ENCODE measurements around the gene PTGS2.

PTGS2 gene

GRCh38 chr1:186689907-186690306 is 9.7 kb upstream of the PTGS2 start:
- Histone ChIP-seq H3K4me1 (ENCODE audit: control insufficient read depth, insufficient read depth, low read length, poor library complexity, severe bottlenecking) (no peaks in the 10 kb centered on the region), H3K4me3 (ENCODE audit: insufficient read depth, low read depth, low read length, poor library complexity, severe bottlenecking) (no peak overlapping the region), H3K27ac (ENCODE audit: insufficient read depth, low read length, poor library complexity, severe bottlenecking) (no peak overlapping the region), H3K36me3 (ENCODE audit: control insufficient read depth, insufficient read depth, low read length) (no peaks in the 10 kb centered on the region), H3K9me3 (ENCODE audit: control insufficient read depth, low read length) (no peaks in the 10 kb centered on the region), H3K27me3 (replicated peaks; ENCODE audit: control insufficient read depth, insufficient read depth, low read length, poor library complexity, severe bottlenecking) (no peaks in the 10 kb centered on the region)
- no peak for DNase-seq

- Histone ChIP-seq H3K27ac (ENCODE audit: insufficient read depth, low read length, poor library complexity, severe bottlenecking) (no peak overlapping the region), H3K36me3 (ENCODE audit: control insufficient read depth, insufficient read depth, low read length) (no peaks in the 10 kb centered on the region), H3K9me3 (ENCODE audit: control insufficient read depth, low read length) (no peaks in the 10 kb centered on the region), H3K4me1 (ENCODE audit: control insufficient read depth, insufficient read depth, low read length, poor library complexity, severe bottlenecking) (no peaks in the 10 kb centered on the region), H3K27me3 (replicated peaks; ENCODE audit: control insufficient read depth, insufficient read depth, low read length, poor library complexity, severe bottlenecking) (no peaks in the 10 kb centered on the region), H3K4me3 (ENCODE audit: insufficient read depth, low read depth, low read length, poor library complexity, severe bottlenecking) (no peak overlapping the region)
- DNase-seq = no peak
Observed at GRCh38 chr1:186689376-186689775, 9.2 kb upstream of the PTGS2 start.

GRCh38 chr1:186683652-186684410 is 3.6 kb upstream of the PTGS2 start:
- no peaks in the 10 kb centered on the region for H3K36me3 ChIP-seq (ENCODE audit: control insufficient read depth, insufficient read depth, low read length)
- no peaks in the 10 kb centered on the region for H3K9me3 ChIP-seq (ENCODE audit: control insufficient read depth, low read length)
- no peak overlapping the region for H3K4me3 ChIP-seq (ENCODE audit: insufficient read depth, low read depth, low read length, poor library complexity, severe bottlenecking)
- DNase-seq = no peak
- peaks cover 6% of the 10 kb centered on the region for H3K27me3 ChIP-seq (replicated peaks; ENCODE audit: control insufficient read depth, insufficient read depth, low read length, poor library complexity, severe bottlenecking)
- H3K4me1 ChIP-seq (ENCODE audit: control insufficient read depth, insufficient read depth, low read length, poor library complexity, severe bottlenecking) = peaks cover 4% of the 10 kb centered on the region
- H3K27ac ChIP-seq (ENCODE audit: insufficient read depth, low read length, poor library complexity, severe bottlenecking) = no peak overlapping the region

GRCh38 chr1:186682736-186683135 is 2.5 kb upstream of the PTGS2 start:
- Histone ChIP-seq H3K36me3 (ENCODE audit: control insufficient read depth, insufficient read depth, low read length) (no peaks in the 10 kb centered on the region), H3K4me3 (ENCODE audit: insufficient read depth, low read depth, low read length, poor library complexity, severe bottlenecking) (no peak overlapping the region), H3K4me1 (ENCODE audit: control insufficient read depth, insufficient read depth, low read length, poor library complexity, severe bottlenecking) (peaks cover 4% of the 10 kb centered on the region), H3K27me3 (replicated peaks; ENCODE audit: control insufficient read depth, insufficient read depth, low read length, poor library complexity, severe bottlenecking) (peaks cover 6% of the 10 kb centered on the region), H3K27ac (ENCODE audit: insufficient read depth, low read length, poor library complexity, severe bottlenecking) (no peak overlapping the region), H3K9me3 (ENCODE audit: control insufficient read depth, low read length) (no peaks in the 10 kb centered on the region)
- DNase-seq = no peak

GRCh38 chr1:186681801-186682200 is 1.6 kb upstream of the PTGS2 start:
- no peak overlapping the region for H3K27ac ChIP-seq (ENCODE audit: insufficient read depth, low read length, poor library complexity, severe bottlenecking)

GRCh38 chr1:186681121-186681520 is 898 bp upstream of the PTGS2 start:
- H3K4me1 ChIP-seq (ENCODE audit: control insufficient read depth, insufficient read depth, low read length, poor library complexity, severe bottlenecking) = peaks cover 4% of the 10 kb centered on the region
- no peak overlapping the region for H3K27ac ChIP-seq (ENCODE audit: insufficient read depth, low read length, poor library complexity, severe bottlenecking)
- no peaks in the 10 kb centered on the region for H3K36me3 ChIP-seq (ENCODE audit: control insufficient read depth, insufficient read depth, low read length)
- peaks cover 6% of the 10 kb centered on the region for H3K27me3 ChIP-seq (replicated peaks; ENCODE audit: control insufficient read depth, insufficient read depth, low read length, poor library complexity, severe bottlenecking)
- DNase-seq = no peak
- H3K9me3 ChIP-seq (ENCODE audit: control insufficient read depth, low read length) = no peaks in the 10 kb centered on the region
- no peak overlapping the region for H3K4me3 ChIP-seq (ENCODE audit: insufficient read depth, low read depth, low read length, poor library complexity, severe bottlenecking)

More at GRCh38 chr1:186681801-186682200, 1.6 kb upstream of the PTGS2 start:
- Histone ChIP-seq H3K4me1 (ENCODE audit: control insufficient read depth, insufficient read depth, low read length, poor library complexity, severe bottlenecking) (peaks cover 4% of the 10 kb centered on the region), H3K27me3 (replicated peaks; ENCODE audit: control insufficient read depth, insufficient read depth, low read length, poor library complexity, severe bottlenecking) (peaks cover 6% of the 10 kb centered on the region), H3K9me3 (ENCODE audit: control insufficient read depth, low read length) (no peaks in the 10 kb centered on the region), H3K36me3 (ENCODE audit: control insufficient read depth, insufficient read depth, low read length) (no peaks in the 10 kb centered on the region), H3K4me3 (ENCODE audit: insufficient read depth, low read depth, low read length, poor library complexity, severe bottlenecking) (no peak overlapping the region)
- DNase-seq = no peak

GRCh38 chr1:186679924-186680244 is 339 bp downstream of the PTGS2 start:
- peaks cover 6% of the 10 kb centered on the region for H3K27me3 ChIP-seq (replicated peaks; ENCODE audit: control insufficient read depth, insufficient read depth, low read length, poor library complexity, severe bottlenecking)
- no peak overlapping the region for H3K27ac ChIP-seq (ENCODE audit: insufficient read depth, low read length, poor library complexity, severe bottlenecking)
- no peaks in the 10 kb centered on the region for H3K36me3 ChIP-seq (ENCODE audit: control insufficient read depth, insufficient read depth, low read length)
- H3K4me1 ChIP-seq (ENCODE audit: control insufficient read depth, insufficient read depth, low read length, poor library complexity, severe bottlenecking) = peaks cover 4% of the 10 kb centered on the region
- H3K4me3 ChIP-seq (ENCODE audit: insufficient read depth, low read depth, low read length, poor library complexity, severe bottlenecking) = no peak overlapping the region
- DNase-seq = no peak
- H3K9me3 ChIP-seq (ENCODE audit: control insufficient read depth, low read length) = no peaks in the 10 kb centered on the region

GRCh38 chr1:186678155-186678554 is 2.1 kb downstream of the PTGS2 start:
- H3K4me3 ChIP-seq (ENCODE audit: insufficient read depth, low read depth, low read length, poor library complexity, severe bottlenecking) = no peak overlapping the region
- no peaks in the 10 kb centered on the region for H3K9me3 ChIP-seq (ENCODE audit: control insufficient read depth, low read length)
- H3K27me3 ChIP-seq (replicated peaks; ENCODE audit: control insufficient read depth, insufficient read depth, low read length, poor library complexity, severe bottlenecking) = peaks cover 6% of the 10 kb centered on the region
- H3K27ac ChIP-seq (ENCODE audit: insufficient read depth, low read length, poor library complexity, severe bottlenecking) = no peak overlapping the region
- H3K36me3 ChIP-seq (ENCODE audit: control insufficient read depth, insufficient read depth, low read length) = no peaks in the 10 kb centered on the region
- H3K4me1 ChIP-seq (ENCODE audit: control insufficient read depth, insufficient read depth, low read length, poor library complexity, severe bottlenecking) = peaks cover 4% of the 10 kb centered on the region
- DNase-seq = no peak

- no peaks in the 10 kb centered on the region for H3K4me1 ChIP-seq (ENCODE audit: control insufficient read depth, insufficient read depth, low read length, poor library complexity, severe bottlenecking)
- no peaks in the 10 kb centered on the region for H3K36me3 ChIP-seq (ENCODE audit: control insufficient read depth, insufficient read depth, low read length)
- no peak overlapping the region for H3K4me3 ChIP-seq (ENCODE audit: insufficient read depth, low read depth, low read length, poor library complexity, severe bottlenecking)
- no peak for DNase-seq
- H3K27ac ChIP-seq (ENCODE audit: insufficient read depth, low read length, poor library complexity, severe bottlenecking) = no peak overlapping the region
- no peaks in the 10 kb centered on the region for H3K27me3 ChIP-seq (replicated peaks; ENCODE audit: control insufficient read depth, insufficient read depth, low read length, poor library complexity, severe bottlenecking)
- H3K9me3 ChIP-seq (ENCODE audit: control insufficient read depth, low read length) = no peaks in the 10 kb centered on the region
Observed at GRCh38 chr1:186672596-186672995, 7.6 kb downstream of the PTGS2 start.

- no peaks in the 10 kb centered on the region for H3K9me3 ChIP-seq (ENCODE audit: control insufficient read depth, low read length)
- DNase-seq = no peak
- H3K27me3 ChIP-seq (replicated peaks; ENCODE audit: control insufficient read depth, insufficient read depth, low read length, poor library complexity, severe bottlenecking) = no peaks in the 10 kb centered on the region
- no peak overlapping the region for H3K4me3 ChIP-seq (ENCODE audit: insufficient read depth, low read depth, low read length, poor library complexity, severe bottlenecking)
- no peaks in the 10 kb centered on the region for H3K36me3 ChIP-seq (ENCODE audit: control insufficient read depth, insufficient read depth, low read length)
- no peak overlapping the region for H3K27ac ChIP-seq (ENCODE audit: insufficient read depth, low read length, poor library complexity, severe bottlenecking)
- H3K4me1 ChIP-seq (ENCODE audit: control insufficient read depth, insufficient read depth, low read length, poor library complexity, severe bottlenecking) = no peaks in the 10 kb centered on the region
Observed at GRCh38 chr1:186672131-186672530, 8.1 kb downstream of the PTGS2 start.

Data from effector memory CD4-positive, alpha-beta T cell (primary cell).